Hematopoietic multipotent progenitor cell treated with erythropoietin and hydrocortisone succinate and interleukin-3 and kit ligand, for 15 days (in vitro differentiated cells): ENCODE data around the gene CERS4.
A peak's percentile ranks its signal among the peaks of the same experiment; 100 is the strongest.
"Not testable (repeated sequence)": the region's sequence is repeated elsewhere in the genome, so short reads cannot be mapped to it uniquely, and the experiment has no call there.

Source experiments
- DNase-seq: peaks from one replicate; pipeline ENCODE4 v3.0.0-alpha.2; 2015; ENCODE audit warnings: low spot score

CERS4 gene

DNA sequence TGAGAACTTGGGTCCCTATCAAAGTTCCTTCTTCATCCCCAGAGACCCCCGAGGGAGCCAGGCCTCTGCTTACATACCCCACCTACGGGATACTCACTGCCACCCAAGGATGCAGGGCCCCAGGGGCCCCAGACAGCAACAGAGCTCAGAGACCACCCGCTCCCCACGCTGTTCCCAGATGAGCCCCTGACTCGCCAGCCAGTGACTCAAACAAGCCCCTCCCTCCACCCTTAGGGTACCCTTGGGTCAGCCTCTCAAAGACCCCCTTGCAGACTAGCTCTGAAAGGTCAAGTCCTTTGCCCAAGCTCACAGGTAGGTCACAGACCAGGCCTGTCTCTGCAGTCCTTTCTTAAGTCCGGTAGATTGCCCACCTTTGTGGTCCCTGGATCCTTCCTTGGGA is 53.3 kb downstream of the CERS4 start:
- DNase-seq: no peak

DNA sequence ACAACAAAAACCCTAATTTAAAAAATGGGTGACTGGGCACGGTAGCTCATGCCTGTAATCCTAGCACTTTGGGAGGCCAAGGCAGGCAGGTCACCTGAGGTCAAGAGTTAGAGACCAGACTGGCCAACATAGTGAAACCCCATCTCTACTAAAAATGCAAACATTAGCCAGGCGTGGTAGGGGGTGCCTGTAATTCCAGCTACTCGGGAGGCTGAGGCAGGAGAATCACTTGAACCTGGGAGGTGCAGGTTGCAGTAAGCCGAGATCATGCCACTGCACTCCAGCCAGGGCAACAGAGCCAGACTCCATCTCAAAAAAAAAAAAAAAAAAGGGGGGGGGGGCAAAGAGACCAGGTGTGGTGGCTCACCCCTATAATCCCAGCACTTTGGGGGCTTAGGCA is 55.1 kb downstream of the CERS4 start:
- not testable (repeated sequence) for DNase-seq

DNA sequence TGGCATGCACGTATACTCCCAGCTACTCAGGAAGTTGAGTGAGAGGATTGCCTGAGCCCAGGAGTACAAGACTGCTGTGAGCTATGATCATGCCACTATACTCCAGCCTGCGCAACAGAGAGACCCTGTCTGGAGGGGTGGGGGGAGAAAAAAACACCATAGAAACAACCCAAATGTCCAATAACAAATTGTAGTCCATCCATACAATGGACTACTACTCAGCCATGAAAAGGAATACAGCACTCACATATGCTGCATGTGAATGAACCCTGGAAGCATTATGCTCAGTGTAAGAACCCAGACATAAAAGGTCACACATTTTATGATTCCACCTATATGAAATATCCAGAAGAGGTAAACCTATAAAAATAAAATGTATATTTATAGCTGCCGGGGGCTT is 56.7 kb downstream of the CERS4 start:
- DNase-seq: no peak

DNA sequence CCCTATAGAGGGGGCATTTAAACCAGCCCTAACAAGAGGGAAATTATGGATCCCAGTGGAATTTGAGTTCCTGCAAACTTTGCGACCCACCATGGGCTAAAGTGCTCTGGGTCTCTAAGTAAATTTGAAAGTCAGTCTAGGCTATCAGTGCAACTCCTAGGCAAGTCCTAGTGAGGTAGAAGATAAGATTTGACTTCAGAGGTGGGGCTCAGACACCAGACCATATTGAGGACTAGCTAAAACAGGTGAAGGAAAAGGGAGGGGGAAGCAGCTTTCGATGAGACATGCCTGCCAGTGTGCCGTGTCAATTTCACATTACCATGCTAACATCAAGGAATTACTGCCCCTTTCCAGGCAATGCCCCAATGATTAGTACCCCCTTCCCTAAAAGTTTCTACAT is 60.6 kb downstream of the CERS4 start:
- DNase-seq: no peak

DNA sequence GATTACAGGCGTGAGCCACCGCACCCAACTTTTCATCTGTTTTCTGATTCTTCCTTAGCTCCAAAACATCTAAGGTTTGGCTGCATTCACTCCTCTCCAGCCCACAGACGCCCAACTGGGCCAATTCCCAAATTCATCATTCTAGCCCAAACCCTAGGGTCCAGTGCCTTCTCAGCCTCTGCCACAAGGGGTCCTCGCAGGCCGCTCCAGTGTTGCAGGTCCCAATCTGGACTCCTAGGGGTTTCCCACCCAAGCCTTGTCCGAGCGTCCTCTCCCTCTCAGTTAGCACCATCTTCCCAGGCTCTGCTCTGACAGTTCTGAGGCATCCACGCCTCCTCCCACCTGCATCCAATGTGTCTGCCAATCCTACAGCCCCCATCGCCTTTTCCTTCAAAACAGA is 67.3 kb downstream of the CERS4 start:
- not testable (repeated sequence) for DNase-seq

DNA sequence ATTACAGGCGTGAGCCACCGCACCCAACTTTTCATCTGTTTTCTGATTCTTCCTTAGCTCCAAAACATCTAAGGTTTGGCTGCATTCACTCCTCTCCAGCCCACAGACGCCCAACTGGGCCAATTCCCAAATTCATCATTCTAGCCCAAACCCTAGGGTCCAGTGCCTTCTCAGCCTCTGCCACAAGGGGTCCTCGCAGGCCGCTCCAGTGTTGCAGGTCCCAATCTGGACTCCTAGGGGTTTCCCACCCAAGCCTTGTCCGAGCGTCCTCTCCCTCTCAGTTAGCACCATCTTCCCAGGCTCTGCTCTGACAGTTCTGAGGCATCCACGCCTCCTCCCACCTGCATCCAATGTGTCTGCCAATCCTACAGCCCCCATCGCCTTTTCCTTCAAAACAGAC is 82.2 kb downstream of the CERS4 start:
- DNase-seq: not testable (repeated sequence)

DNA sequence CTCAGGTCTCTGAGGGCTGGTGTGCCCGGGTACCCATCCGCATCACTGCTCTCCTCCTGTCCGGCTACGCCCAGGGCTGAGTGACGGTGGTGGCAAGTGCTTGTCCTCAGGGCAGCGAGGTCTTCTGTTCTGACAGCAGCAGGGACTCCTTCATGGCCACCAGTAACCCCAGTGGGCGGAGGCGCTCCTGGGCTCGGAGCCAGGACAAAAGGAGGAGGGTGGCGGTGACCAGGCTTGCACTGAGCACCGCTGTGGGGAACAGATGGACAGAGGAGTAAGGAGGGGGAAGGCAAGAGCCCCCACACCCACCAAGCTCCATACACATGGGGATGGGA is 93.2 kb downstream of the CERS4 start:
- DNase-seq: peak; percentile 48

DNA sequence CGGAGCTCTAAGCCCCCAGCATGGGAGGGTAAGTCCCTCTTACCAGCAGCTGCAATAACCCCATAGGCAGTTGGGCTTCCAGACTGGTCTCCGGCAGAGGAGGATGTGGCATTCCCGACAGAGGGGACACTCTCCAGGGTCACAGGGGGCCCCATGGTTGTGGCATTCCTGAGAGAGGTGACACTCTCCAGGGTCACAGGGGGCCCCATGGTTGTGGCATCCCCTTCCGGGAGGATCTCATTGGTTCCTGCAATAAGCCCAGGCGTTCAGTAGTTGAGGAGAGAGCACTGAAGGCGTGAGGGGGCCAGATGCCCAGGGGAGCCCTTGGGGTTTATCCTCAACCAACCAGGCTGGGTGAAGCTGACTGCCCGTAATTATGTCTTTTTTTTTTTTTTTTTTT is 93.6 kb downstream of the CERS4 start:
- DNase-seq: no peak

DNA sequence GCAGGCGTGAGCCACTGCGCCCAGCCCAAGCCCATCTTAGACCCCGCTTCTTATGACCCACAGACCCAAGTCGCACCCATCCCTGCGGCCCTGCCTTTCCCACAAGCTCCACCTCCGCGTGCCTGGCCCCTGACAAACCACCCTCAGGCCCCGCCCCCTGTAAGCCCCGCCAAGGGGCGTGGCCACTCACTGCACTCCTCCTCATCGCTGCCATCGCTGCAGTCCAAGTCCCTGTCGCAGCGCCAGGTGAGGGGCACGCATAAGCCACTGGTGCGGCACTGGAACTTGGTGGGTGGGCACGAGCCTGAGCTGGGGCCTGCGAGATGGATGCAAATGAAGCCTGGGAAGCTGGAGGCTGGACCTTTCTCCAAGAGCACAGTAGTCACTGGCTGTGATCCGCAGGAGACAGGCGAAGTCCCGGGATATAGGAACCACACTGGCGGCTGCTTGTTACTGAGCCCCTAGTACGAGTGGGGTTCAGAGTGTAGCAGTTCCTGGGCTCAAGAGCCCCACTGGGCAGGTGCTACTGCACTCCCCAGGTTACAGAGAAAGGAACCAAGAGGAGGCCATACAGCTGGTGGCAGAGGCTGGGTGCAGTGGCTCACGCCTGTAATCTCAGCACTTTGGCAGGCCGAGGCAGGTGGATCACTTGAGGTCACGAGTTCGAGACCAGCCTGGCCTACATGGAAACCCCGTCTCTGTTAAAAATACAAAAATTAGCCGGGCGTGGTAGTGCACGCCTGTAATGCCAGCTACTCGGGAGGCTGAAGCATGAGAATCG is 95.9 kb downstream of the CERS4 start:
- DNase-seq: peak; percentile 41

DNA sequence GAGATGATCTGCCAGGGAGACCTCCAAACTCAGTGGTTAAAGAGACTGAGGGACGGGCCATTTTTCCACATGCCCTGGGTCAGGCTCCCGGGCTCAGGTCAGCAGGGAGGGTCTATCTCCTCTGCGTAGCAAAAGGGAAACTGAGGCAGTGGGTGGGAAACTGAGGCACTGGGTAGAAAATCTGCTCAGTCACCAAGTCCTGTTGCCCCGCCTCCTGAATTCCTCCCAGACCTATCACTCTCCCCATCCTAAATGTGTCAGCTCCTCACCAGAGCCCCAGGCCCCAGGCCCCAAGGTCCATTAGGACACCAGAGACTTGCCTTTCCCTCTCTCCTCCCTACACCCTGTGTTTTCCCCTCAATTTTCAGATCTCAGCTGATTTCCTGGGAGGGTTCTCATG is 96.6 kb downstream of the CERS4 start:
- no peak for DNase-seq

DNA sequence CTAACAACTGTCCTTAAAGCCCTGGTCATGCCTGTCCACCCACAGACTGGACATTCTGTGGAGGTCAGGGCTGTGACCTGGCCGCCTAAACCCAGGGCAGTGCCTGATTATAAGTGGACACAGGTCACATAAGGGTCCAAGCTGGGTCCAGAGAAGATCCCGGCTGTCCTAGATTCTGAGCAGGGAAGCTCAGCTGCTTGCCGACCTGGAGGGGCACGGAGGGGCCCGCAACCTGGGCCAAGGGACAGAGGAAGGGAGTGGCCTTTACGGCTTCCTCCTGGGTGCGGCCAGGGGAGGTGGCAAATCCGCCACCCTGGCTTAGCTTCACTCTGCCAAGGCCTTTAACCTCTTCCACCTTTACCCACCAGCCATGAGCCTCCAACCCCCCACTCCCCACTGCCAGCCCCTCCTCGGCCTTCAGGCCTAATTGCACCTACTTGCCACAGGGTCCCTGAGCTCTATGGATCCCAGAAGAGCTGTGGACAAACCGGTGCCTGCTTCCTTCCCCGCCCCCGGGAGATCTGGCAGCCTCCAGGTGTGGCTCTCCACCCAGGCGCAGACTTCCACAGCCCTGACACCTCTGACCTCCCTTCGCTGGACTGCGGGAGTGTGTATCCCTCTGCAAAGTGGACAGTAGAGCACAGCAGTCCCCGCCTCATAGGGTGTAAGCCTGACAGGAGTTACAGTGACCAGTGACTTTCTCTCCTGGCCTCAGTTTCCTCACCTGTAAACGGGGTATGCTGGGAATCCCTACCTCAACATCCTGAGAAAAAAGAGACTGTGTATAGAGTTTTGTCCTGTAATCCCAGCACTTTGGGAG is 97.3 kb downstream of the CERS4 start:
- DNase-seq: no peak

DNA sequence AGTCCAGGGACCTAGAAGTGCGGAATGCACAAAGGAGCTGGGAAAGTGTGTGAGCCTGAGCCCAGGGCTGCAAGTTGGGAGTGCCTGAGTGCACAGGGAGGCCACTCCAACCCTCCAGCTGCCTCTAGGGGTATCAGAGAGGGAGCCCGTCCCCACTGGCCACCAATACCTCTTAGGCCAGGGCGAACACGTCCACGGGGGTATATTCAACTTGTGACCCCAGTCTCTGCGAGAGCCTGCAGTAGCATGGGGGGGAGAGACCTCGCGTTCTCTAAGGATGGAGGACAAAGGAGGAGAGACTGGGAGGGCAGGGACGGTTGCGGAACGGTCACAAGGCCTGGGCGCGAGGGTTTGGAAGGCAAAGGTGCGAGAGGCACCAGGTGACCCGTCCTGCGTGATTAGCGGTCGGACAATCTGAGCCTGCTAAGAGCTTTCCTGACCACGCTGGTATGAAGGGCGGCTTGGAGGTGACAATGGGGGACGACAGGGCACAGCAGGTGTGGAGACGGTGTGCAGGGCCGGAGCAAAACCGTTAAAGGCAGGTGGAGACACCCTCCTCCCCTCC is 98.3 kb downstream of the CERS4 start:
- no peak for DNase-seq

DNA sequence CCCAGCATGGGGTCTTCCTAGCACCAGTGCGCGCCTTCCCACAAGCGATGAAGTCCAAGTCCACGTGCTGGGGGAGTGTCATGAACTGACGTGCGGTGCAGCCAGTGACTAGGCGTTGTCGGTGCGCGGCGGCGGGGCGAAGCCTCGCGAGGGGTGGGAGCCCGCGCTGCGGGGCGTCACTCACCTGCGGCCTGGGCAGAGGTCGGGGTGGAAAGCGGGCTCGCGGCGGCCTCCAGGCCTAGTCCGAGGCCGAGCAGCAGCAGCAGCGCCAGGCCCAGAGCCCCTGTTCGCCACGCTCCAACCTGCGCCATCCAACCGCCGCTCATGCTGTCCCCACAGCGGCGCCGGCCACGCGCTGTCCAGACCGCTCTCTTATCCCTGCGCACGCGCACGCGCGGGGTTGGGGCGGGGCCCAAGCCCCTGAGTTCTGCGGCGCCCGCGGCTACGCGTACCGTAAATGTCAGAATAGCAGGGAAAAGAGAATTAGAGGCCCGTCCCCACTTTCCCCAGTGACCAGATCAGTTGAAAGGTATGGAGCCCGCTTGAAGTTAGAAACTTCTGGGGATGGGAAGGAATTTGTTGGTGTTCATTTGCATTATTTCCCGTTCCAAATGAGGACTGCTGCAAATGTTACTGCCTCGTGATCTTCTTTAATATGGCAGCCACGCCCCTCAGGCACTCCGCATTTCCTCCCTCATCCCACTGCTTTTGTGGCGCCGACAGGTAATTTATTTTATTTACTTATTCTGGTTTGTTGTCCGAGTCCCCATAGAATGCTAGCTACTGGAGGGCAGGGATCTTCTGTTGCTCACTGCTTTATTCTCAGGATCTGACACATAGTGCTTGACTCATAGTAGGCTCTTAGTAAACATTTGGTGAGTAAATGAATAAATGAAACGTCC is 99.0 kb downstream of the CERS4 start, which contains the start of gene CD320:
CD320 (minus strand) TSS at position 394 of the 902 bp plus-strand sequence; CDS start at position 326, 68 bp downstream.
- peak; percentile 88 for DNase-seq

DNA sequence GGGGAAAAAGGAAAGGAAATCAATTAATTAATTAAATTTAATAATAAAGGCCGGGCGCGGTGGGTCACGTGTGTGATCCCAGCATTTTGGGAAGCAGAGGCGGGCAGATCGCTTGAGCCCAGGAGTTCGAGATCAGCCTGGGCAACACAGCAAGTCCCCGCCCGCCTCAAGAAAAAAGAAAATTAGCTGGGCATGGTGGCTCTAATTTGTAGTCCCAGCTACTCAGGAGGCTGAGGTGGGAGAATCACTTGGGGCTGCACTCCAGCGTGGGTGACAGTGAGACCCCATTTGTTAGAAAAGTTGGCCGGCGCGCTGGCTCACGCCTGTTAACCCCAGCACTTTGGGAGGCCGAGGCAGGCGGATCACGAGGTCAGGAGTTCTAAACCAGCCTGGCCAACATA is 99.7 kb downstream of the CERS4 start:
- DNase-seq: no peak

DNA sequence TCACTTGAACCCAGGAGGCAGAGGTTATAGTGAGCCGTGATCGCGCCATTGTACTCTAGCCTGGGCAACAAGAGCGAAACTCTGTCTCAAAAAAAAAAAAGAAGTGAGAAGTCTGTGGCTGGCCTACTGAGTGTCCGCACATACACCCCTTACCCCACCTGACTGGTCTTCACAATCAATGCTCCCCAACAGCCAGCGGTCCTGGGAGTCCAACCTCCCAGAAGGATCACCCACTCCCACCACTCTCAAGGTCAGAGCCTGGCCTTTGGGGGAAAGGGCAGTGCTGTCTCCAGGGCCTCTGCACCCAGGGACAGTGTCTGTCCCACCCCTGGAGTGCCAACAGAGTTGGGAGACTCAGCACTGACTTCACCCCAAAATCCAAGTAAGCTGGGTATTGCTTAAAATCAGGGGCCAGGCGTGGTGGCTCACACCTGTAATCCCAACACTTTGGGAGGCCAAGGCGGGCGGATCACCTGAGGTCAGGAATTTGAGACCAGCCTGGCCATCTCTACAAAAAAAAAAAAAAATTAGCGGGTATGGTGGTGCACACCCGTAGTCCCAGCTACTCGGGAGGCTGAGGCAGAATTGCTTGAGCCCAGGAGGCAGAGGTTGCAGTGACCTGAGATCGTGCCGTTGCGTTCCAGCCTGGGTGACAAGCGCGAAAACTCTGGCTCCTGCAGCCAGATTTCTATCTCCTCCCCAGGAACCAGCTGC is 101.3 kb downstream of the CERS4 start:
- DNase-seq: no peak

DNA sequence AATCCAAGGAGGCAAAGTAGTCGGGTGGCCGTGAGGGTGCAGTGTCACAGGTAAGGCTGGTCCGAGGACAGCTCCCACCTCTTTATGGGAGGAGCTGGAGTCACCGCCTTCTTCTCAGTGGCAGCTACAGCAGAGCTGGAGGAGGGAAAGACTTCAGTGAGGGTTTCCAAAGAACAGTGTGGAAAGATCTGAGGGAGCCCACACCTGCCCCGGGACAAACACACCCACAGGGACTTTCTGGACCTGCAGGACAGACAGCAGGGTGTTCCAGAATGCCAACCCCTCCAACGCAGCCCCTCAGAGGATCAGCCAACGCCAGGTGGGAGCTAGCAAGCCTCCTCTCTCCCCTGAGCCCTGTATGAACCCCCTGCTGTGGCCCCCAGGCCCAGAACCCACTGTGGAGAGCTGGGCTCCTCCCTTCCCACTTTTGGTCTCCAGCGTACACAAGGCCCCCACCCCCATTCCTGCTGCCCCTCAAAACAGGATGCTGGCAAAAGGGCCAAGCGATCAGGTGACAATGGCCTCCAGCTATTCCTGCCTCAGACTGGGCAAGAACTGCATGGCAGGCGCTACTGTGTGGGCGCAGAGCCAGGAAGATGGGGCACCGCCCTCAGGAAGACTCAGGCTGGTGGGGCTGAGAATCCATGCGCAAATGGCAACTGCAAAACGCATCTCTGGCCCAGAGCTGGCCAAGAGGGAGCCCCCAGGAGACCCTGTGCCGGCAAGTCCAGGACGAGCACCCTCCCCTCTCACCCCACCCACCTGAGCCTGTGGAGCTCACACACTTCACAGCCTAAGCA is 102.5 kb downstream of the CERS4 start:
- peak; percentile 79 for DNase-seq
